GM12801 (cell line): Measurements from ENCODE around the gene GOLGA7B.

Experiments
- TF ChIP-seq, protein P1 (sequence below): IDR thresholded peaks from one replicate; pipeline ENCODE4 v1.5.1; 2011; ENCODE audit warnings: control low read depth; ENCODE audit not compliant: insufficient read length; ENCODE audit errors: extremely low read depth

The GOLGA7B gene

DNA sequence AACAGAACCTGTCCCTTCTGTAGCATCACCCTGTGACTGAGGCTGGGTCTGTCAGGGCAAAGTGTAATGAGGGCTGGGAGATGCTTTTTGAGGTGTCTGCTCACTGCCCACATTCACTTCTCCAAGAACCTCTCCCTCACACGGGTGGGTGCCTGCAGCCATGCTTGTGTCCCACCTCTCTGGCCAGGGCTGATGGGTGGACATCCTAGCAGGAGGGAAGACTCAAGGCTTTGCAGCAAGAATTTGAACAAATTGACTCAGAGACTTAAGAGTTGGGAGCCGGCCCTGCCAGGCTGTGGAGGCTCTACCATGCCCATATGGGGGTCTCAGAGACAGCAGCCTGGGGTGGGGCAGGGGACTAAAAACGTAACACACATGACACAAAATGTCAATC, 33.4 kb downstream of the GOLGA7B start:
- TF ChIP-seq, protein P1, sequence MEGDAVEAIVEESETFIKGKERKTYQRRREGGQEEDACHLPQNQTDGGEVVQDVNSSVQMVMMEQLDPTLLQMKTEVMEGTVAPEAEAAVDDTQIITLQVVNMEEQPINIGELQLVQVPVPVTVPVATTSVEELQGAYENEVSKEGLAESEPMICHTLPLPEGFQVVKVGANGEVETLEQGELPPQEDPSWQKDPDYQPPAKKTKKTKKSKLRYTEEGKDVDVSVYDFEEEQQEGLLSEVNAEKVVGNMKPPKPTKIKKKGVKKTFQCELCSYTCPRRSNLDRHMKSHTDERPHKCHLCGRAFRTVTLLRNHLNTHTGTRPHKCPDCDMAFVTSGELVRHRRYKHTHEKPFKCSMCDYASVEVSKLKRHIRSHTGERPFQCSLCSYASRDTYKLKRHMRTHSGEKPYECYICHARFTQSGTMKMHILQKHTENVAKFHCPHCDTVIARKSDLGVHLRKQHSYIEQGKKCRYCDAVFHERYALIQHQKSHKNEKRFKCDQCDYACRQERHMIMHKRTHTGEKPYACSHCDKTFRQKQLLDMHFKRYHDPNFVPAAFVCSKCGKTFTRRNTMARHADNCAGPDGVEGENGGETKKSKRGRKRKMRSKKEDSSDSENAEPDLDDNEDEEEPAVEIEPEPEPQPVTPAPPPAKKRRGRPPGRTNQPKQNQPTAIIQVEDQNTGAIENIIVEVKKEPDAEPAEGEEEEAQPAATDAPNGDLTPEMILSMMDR, result no peak

- TF ChIP-seq, protein P1, result no peak
Measured at GRCh38 chr10:97886286-97886685, 36.6 kb downstream of the GOLGA7B start.

DNA sequence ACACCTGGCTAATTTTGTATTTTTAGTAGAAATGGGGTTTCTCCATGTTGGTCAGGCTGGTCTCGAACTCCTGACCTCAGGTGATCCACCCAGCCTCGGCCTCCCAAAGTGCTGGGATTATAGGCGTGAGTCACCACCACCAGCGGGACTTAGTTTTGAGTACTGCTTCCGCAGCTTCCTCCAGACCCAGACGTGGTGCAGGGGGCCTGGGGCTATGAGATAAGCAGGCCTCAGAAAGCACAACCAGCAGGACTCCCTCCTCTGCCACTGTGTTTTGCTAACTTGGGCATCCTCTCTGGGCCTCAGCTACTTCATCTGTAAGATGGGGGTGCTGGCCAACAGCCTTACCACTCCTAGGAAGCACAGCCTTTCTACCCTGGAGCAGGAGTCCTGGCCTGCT, 37.8 kb downstream of the GOLGA7B start:
- TF ChIP-seq, protein P1, result no peak

GRCh38 chr10:97888134-97888533, 38.5 kb downstream of the GOLGA7B start:
- TF ChIP-seq, protein P1, result no peak

- TF ChIP-seq, protein P1, result no peak
Measured at GRCh38 chr10:97888641-97889262, 39.1 kb downstream of the GOLGA7B start.

DNA sequence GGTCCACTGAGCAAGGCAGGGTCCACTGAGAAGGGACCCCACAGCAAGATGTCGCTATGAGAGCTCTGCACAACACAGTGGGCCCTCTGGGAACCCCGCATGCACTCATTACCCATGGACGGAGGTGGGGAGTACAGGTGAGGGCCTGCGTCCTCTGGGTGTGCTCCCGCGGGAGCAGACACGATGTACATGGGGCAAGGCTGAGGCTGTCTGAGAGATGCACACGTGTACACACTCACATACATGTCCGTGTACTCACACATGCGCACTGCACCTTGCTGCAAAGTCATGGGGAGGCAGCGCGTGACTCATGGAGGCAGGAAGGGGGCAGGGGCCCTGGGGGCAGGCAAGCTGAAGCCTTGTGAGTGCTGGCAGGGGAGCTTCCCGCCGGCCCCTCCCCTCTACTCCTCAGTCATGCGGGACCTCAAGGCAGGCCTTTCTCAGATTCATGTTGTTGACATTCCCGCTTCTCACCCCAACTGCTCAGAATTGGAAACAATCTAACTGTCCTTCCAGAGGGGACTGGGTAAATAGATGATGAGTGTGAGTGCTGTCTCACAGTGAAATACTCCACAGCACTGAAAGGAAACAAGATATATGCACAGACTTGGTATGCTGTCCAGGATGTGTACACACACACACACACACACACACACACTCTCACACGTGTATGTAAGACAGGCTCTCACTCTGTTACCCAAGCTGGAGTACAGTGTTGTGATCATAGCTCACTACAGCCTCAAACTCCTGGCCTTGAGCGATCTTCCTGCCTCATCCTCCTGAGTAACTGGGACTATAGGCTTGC, 40.0 kb downstream of the GOLGA7B start:
- TF ChIP-seq, protein P1, result no peak

DNA sequence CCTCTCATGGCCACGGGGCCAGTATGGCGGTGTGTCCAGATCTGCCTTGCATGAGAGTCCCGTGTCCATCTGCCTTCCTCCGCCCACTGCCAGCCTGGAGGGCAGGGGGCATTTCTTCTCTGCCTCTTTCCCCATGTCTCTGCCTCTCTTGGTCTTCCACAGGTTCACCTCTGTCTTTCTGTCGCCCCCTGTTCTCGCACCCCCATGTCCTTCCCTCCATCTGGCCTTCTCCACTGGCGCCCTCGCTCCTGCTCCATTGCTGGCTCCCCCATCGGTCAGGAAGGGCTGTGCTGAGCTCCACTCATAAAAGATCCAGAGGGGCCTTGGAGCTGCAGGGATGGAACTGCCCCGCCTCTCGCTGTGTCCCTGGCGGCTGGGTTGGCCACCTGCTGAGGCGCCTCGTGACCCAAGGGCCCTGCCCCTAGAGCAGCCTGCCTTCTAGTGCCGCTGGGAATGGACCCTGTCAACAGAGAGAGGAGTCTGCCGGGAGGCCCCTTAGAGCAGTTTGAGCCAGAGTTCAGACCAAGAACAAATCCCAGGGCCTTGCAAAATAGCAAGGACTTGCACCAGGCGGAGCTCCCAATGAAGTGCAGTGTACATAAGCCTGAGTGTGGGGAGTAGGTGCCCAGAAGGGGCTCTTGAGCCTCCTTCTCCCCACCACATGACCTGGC, 42.0 kb downstream of the GOLGA7B start:
- TF ChIP-seq, protein P1, result no peak
